GM15510 (cell line): ENCODE data around the gene PRRT1B.

Experiments
- POLR2A ChIP-seq: IDR thresholded peaks from 3 replicates; pipeline ENCODE4 v1.6.1; 2011; ENCODE audit warnings: borderline replicate concordance; ENCODE audit not compliant: insufficient read length; ENCODE audit errors: extremely low read depth

PRRT1B gene

GRCh38 chr9:131579789-131580211 lies 34.5 kb downstream of the PRRT1B start:
- TF ChIP-seq POLR2A, result no peak

DNA sequence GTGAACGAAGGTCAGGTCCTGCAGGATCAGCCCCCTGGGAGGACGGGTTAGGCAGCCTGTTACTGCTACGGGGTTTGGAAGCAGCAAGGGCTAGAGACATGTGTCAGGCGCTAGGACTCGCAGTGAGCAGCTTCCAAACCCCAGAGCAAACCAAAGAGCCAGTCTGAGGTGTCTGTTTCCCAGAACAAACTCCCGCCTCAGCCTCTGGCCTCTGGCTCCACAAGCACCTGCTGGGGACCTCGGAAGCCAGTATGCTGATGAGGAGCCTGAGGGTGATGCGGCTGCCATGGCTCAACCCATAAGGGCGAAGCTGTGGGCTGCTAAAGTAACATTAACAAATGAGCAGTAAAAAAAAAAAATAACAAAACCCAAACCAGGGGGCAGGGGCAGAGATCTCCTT lies 35.0 kb downstream of the PRRT1B start:
- no peak for TF ChIP-seq POLR2A

GRCh38 chr9:131582056-131582455 lies 36.7 kb downstream of the PRRT1B start:
- no peak for TF ChIP-seq POLR2A

- TF ChIP-seq POLR2A, result no peak
These were observed 37.4 kb downstream of the PRRT1B start for GRCh38 chr9:131582466-131583336.

DNA sequence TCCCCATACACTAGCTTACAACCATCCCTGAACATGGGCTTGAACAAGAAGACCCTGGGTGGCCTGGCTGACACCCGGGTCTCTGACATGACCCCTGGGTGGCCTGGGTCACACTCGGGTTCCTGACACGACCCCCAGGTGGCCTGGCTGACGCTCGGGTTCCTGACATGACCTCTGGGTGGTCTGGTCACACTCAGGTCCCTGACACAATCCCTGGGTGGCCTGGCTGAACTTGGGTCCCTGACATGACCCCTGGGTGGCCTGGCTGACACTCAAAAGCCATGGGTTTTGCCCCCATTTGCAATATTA lies 38.0 kb downstream of the PRRT1B start:
- TF ChIP-seq POLR2A, result no peak

DNA sequence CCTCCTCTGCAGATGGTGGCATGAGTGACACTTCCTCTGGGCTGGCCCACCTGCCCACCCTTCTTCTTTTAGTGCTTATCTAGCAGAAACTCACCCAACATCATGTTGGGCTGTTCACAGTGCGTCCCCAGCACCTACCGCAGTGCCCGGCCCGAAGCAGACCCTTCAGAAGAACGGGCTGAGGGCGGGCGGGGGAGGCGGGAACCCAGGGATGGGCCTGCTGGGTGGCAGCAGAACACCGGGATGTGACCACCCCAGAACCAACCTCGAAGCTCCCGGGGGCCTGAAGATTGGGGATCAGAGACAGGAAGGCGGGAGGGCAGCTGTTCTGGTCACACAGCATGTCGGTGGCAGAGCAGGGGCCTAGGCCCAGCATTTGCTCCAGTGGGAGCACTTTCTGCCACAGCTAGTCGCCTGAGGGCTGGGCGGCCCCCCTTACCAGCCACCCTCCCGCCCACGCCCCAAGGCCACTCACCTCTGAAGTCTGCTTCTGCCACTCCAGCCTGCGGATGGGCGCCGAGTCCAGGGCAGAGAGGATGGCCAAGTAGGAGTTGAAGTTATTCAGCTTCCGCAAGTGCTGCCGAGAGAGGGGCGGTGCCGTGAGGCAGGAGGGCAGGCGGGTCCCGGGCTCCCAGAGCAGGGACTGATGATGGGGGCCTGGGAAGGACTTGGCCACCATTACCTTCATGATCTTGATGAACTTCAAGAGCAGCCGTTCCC lies 38.7 kb downstream of the PRRT1B start:
- no peak for TF ChIP-seq POLR2A

- TF ChIP-seq POLR2A, result no peak
These were observed 39.5 kb downstream of the PRRT1B start for GRCh38 chr9:131584858-131585257.

DNA sequence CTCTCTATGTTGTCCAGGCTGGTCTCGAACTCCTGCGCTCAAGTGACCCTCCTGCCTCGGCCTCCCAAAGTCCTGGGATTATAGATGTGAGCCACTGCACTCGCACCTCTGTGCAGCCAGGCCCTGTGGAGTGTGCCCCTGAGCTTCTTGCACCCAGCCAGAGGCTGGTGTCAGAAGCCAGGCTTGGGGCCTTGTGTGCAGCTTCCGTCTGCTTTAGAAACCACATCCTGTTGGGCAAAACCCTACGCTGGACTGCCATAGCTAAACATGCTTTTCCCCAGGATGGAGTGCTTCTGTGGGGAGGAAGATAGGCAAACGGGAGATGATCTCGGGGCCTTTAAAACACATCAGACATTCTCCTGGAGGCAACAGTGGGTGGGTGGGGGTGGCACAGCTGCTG lies 40.1 kb downstream of the PRRT1B start:
- no peak for TF ChIP-seq POLR2A

DNA sequence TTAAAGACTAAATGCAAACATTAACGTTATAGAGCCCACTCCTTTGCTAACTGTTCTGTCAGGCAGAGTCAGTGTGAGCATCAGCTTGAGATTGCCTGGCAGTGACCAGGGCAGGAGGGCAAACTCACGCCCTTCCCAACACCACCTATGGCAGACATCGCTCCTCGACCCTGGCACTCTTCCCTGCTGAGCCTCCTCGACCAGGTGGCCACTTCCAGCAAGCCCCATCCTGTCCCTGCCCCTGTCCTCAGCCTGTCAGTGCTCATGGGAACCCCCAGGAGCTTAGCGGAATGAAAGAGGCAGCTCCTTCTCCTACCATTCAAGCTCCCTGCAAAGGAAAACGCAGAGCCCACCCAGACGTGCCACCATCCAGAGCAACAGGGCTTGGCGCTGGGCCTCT lies 42.0 kb downstream of the PRRT1B start:
- no peak for TF ChIP-seq POLR2A

GRCh38 chr9:131587906-131588305 lies 42.6 kb downstream of the PRRT1B start:
- TF ChIP-seq POLR2A, result no peak

GRCh38 chr9:131588396-131588795 lies 43.1 kb downstream of the PRRT1B start:
- no peak for TF ChIP-seq POLR2A

GRCh38 chr9:131589124-131589711 lies 43.9 kb downstream of the PRRT1B start:
- no peak for TF ChIP-seq POLR2A

DNA sequence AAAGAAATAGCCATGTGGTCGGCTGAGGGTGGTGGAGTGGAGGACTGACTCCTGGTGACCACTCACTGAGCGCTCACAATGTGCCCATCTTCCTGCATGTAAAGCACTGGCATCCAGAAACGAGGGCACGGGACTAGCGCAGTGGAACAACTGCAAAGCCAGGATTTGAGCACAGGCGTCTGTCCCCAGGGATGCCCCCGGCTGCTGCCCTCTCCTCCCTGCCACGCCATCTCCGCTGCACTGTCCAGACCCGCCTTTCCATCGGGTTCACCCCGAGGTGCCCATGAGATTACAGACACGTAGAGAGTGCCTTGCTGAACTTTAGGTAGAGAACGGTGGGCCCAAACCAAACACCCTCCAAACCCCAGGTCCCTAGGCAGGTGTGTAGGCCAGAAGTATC lies 44.7 kb downstream of the PRRT1B start:
- TF ChIP-seq POLR2A, result peak; percentile 8

- peak; percentile 6 for TF ChIP-seq POLR2A
These were observed 45.1 kb downstream of the PRRT1B start for GRCh38 chr9:131590449-131590848.
